ENCODE results near the gene SYT7.

DNA sequence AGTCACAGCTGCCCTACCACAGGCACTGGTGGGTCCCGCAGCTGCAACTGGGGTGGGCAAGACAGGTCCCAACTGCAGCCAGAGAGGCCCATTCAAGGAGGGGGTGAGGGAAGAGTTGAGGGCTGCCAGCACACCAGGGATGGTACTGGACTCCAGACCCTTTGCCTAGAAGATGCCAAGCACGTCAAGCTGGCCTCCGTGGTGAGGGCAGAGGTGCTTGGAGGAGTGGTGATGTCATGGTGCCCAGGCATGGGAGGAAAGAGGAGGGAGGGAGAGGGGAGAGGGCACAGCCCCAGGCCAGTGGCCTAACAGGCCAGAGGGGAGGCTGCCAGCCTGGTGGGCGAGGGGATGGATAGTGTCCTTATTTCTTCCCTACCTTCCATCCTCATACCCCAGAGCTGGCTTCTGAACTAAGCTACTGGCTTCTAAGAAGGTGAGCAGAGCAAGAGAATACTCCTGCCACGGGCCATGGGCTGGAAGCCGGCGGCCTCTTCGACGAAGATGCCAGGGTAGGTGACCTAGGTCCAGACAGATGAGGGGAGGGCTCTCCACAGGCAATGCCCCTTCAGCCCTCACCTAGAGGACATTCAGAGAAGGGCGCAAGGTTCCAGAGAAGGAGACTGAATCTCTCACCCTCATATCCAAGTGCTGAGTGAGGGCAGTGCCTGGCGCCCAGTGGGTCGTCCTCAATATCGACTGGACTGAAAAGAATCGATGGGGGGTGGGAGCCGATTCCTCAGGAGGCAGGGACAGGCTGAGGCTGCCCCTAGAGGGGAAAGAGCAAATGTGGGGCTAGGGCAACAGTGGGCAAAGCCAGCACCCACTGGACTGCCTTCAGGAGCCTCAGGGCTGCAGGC, 1.8 kb downstream of the SYT7 start:
- TF ChIP-seq, protein P1, sequence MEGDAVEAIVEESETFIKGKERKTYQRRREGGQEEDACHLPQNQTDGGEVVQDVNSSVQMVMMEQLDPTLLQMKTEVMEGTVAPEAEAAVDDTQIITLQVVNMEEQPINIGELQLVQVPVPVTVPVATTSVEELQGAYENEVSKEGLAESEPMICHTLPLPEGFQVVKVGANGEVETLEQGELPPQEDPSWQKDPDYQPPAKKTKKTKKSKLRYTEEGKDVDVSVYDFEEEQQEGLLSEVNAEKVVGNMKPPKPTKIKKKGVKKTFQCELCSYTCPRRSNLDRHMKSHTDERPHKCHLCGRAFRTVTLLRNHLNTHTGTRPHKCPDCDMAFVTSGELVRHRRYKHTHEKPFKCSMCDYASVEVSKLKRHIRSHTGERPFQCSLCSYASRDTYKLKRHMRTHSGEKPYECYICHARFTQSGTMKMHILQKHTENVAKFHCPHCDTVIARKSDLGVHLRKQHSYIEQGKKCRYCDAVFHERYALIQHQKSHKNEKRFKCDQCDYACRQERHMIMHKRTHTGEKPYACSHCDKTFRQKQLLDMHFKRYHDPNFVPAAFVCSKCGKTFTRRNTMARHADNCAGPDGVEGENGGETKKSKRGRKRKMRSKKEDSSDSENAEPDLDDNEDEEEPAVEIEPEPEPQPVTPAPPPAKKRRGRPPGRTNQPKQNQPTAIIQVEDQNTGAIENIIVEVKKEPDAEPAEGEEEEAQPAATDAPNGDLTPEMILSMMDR (IDR thresholded peaks at IDR 0.05), result no peak
- no peak for TF ChIP-seq POLR2A (IDR thresholded peaks at IDR 0.05)

Measured in thyroid gland (tissue), 4 donors.